OCI-LY3 (cell line): ENCODE data around the gene MUL1.

Experiments used
- CTCF ChIP-seq: fragments of 200-600, 300-600 bp; sonication (generic); IDR thresholded peaks from 2 replicates; pipeline ENCODE4 v1.5.1; 2014; ENCODE audit warnings: antibody characterized with exemption, low read length, low read depth
- EZH2phosphoT487 ChIP-seq: fragments of 200-600 bp; shearing (Covaris generic); IDR thresholded peaks from 2 replicates; pipeline ENCODE4 v1.6.1; 2018; ENCODE audit warnings: antibody characterized with exemption, mixed run types, low read depth

GRCh38 chr1:20483833-20484518 is 24.0 kb downstream of the MUL1 start:
- TF ChIP-seq CTCF (no peak), EZH2phosphoT487 (no peak)
